ENCODE data around the gene CARHSP1. TPM values are rescaled to one million over a fixed set of nuclear protein-coding genes. Genes with fewer than 3 reads are reported as not detected.

The CARHSP1 gene
- total RNA-seq, 1 donor from 2014 or later, result 27.0 TPM

DNA sequence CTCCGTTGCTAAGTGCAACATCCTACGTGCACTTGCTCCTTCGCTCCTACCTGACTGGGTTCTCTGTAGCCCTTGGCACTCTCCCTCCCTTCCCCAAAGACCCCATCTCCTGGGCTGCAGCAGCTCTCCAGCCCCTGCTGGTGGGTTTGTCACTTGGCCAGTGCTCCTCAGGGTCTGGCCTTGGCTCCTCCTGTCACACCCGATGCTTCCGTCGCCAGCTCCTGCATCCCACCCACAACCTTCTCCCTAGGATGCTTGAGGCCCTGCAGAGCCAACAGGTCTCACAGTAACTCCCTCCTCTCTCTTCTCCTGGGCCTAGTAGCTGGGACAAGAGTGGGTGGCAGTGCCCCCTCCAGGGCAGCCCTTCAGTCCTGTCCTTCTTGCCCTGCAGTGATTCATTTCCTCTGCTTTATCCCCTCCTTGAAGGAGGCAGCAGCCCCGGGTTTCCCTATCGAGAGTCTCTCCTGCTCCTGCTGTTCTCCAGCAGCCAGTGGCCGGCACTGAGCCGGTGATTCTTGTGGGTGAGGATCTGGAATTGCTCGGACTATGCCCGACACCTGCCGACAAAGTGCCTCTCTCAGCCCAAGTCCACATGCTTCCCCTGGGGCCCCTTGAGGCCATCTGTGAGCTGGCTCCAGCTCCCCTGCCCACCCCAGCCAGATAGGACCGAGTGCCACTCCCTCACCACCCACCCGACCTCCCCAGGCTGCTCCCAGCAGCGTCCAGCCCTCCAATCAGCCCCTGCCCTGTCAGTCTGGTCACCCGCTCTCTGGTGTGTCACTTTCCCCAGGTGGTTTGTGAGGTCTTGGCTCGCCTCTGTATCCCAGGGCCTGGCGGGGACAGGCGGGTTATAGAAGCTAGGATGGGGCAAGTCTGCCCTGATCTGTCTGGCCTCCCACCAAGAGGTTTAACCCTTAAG is 17.1 kb upstream of the CARHSP1 start:
- POLR2A ChIA-PET, result interaction anchor here (0.6 kb wide), 1 partner anchor 130 kb away, joined by 4 read pairs; no protein-coding TSS in a partner anchor
- Mint-ChIP-seq H3K4me3 (no peak overlapping the region), H3K36me3 (ENCODE audit: low read depth) (peaks cover 15% of the 10 kb centered on the region), H3K4me1 (peaks cover 24% of the 10 kb centered on the region), H3K27ac (peak overlapping the region; percentile 19), H3K27me3 (peaks cover 10% of the 10 kb centered on the region), H3K9me3 (no peaks in the 10 kb centered on the region)
- CTCF ChIA-PET, result interaction anchor here (1.1 kb wide), 1 partner anchor 17 kb away, joined by 3 read pairs; the partner anchor contains the start of gene CARHSP1
- no peak for DNase-seq
- peak; percentile 22 for ATAC-seq (ENCODE audit: low read depth)
- intact Hi-C loops (cut with micrococcal nuclease), result no loop called here
- TF ChIP-seq, protein P1, sequence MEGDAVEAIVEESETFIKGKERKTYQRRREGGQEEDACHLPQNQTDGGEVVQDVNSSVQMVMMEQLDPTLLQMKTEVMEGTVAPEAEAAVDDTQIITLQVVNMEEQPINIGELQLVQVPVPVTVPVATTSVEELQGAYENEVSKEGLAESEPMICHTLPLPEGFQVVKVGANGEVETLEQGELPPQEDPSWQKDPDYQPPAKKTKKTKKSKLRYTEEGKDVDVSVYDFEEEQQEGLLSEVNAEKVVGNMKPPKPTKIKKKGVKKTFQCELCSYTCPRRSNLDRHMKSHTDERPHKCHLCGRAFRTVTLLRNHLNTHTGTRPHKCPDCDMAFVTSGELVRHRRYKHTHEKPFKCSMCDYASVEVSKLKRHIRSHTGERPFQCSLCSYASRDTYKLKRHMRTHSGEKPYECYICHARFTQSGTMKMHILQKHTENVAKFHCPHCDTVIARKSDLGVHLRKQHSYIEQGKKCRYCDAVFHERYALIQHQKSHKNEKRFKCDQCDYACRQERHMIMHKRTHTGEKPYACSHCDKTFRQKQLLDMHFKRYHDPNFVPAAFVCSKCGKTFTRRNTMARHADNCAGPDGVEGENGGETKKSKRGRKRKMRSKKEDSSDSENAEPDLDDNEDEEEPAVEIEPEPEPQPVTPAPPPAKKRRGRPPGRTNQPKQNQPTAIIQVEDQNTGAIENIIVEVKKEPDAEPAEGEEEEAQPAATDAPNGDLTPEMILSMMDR (IDR thresholded peaks at IDR 0.05), result no peak

DNA sequence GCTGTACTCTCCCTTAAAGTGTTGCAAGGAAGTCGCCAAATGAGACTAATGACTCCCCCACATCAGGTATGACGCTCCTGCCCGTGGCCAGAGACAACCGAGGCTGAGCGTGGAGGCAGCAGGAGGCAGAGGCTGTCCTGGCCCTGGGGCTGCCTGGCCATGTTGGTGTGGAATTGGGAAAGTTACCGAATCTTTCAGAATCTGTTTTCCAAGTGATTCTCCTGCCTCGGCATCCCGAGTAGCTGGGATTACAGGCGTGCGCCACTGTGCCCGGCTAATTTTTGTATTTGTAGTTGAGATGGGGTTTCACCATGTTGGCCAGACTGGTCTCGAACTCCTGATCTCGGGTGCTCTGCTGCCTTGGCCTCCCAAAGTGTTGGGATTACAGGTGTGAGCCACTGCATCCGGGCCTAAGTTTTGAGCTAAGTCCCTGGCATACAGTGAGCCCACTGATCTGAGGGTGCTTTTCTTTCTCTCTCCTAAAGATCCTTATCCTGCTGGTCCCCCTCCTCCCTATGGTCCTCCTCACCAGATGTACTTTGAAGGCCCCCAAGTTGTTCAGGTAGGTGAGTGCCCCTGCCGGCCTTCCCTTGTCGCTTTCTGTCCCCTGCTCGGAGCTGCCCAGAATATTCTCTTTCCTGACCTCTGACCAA is 14.0 kb upstream of the CARHSP1 start:
- intact Hi-C loops (cut with micrococcal nuclease), result no loop called here
- H3K36me3 Mint-ChIP-seq (ENCODE audit: low read depth), result peaks cover 5% of the 10 kb centered on the region
- H3K27ac Mint-ChIP-seq, result no peak overlapping the region
- peaks cover 10% of the 10 kb centered on the region for H3K27me3 Mint-ChIP-seq
- ATAC-seq (ENCODE audit: low read depth) (no peak), DNase-seq (no peak)
- H3K4me3 Mint-ChIP-seq, result no peak overlapping the region
- TF ChIP-seq, protein P1 (IDR thresholded peaks at IDR 0.05), result no peak
- H3K4me1 Mint-ChIP-seq, result peaks cover 15% of the 10 kb centered on the region
- H3K9me3 Mint-ChIP-seq, result no peaks in the 10 kb centered on the region
- POLR2A ChIA-PET, result no interaction called here
- CTCF ChIA-PET, result interaction anchor here (1.3 to 3.1 kb wide), 3 partner anchors 8 to 221 kb away, joined by 3 to 17 read pairs (median 8); no protein-coding TSS in a partner anchor

DNA sequence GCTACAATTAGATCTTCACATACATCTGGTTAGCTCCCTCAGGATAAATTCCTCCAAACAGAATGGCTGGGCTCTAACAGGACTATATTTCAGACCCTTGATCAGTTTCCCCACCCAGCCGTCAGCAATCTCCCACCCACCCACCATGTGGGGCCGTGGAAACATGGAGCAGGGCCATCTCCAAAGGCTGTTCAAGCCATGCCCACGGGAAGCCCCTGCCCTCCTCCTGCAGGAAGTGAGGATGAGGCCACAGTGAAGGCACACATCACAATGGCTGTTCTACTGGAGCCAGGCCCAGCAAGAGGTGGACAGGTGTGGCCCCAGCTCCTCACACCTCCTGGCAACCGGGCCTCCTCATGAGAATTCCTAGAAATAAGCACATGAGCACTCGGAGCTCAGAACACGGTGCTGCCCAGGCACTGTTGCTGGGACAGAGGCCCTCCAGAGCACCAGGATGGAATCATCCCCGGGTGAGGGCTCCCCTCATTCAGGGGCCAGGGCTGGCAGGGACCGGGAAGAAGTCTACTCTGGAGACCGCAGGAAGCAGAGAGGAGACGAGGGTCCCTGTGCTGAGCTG is 13.3 kb upstream of the CARHSP1 start, which contains the start of gene LITAFD:
TSS of gene LITAFD (plus strand) at position 311 of the 577 bp plus-strand sequence. CDS start 2,005 bp downstream, outside the sequence.
- no peaks in the 10 kb centered on the region for H3K9me3 Mint-ChIP-seq
- POLR2A ChIA-PET, result interaction anchor here (3.0 kb wide), 1 partner anchor 13 kb away, joined by 15 read pairs; the partner anchor contains the start of gene CARHSP1

DNA sequence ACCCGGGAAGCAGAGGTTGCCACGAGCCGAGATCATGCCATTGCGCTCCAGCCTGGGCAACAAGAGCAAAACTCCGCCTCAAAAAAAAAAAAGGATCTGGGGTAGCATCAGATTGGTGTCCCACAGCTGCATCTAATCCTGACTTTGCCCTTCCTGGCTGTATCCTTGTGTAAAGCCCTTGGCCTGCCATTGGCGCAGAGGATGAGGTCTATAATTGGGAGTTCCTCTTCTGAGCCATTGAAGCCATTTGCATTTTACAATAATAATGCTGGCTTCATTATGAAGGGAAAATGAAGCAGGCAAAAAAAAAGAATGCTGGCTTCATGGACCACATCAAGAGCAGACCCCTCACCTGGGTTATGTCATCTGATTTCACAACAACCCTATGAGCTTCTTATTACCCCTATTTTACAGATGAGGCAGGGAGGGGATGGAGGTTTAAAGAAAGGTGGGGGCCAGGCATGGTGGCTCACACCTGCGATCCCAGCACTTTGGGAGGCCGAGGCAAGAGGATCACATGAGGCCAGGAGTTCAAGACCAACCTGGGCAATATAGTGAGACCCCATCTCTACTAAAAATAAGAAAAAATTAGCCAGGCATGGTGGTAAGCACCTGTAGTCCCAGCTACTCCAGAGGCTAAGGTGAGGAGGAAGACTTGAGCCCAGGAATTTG is 12.2 kb upstream of the CARHSP1 start:
- H3K27ac Mint-ChIP-seq, result no peak overlapping the region
- no peak overlapping the region for H3K4me3 Mint-ChIP-seq
- peaks cover 10% of the 10 kb centered on the region for H3K4me1 Mint-ChIP-seq
- no peaks in the 10 kb centered on the region for H3K36me3 Mint-ChIP-seq (ENCODE audit: low read depth)
- intact Hi-C loops (cut with micrococcal nuclease), result loop anchor here (1.0 kb wide), 4 partner anchors 13 to 314 kb away; partner anchors contain the start of genes PMM2 and TMEM186
- ATAC-seq (ENCODE audit: low read depth) (no peak), DNase-seq (no peak)
- no peaks in the 10 kb centered on the region for H3K9me3 Mint-ChIP-seq
- ChIA-PET CTCF (interaction anchor here (0.6 to 3.9 kb wide), 24 partner anchors 9 to 314 kb away, joined by 3 to 36 read pairs (median 4); partner anchors contain the start of genes CARHSP1, PMM2 and TMEM186), POLR2A (interaction anchor here (0.6 to 3.0 kb wide), 4 partner anchors 10 to 249 kb away, joined by 3 to 15 read pairs (median 4); partner anchors contain the start of gene CARHSP1)
- H3K27me3 Mint-ChIP-seq, result peaks cover 10% of the 10 kb centered on the region
- TF ChIP-seq, protein P1 (IDR thresholded peaks at IDR 0.05), result no peak

More for the DNA sequence above, 13.3 kb upstream of the CARHSP1 start, which contains the start of gene LITAFD:
- TF ChIP-seq, protein P1 (IDR thresholded peaks at IDR 0.05), result no peak
- intact Hi-C loops (cut with micrococcal nuclease), result no loop called here
- no peak within 1 kb of the TSS for H3K27ac Mint-ChIP-seq
- H3K36me3 Mint-ChIP-seq (ENCODE audit: low read depth), result peaks cover under 1% of the 10 kb centered on the region
- H3K4me3 Mint-ChIP-seq, result no peak within 1 kb of the TSS
- CTCF ChIA-PET, result interaction anchor here (0.6 to 3.1 kb wide), 3 partner anchors 9 to 220 kb away, joined by 3 to 17 read pairs (median 8); no protein-coding TSS in a partner anchor
- DNase-seq (no peak), ATAC-seq (ENCODE audit: low read depth) (no peak)
- H3K4me1 Mint-ChIP-seq, result peaks cover 14% of the 10 kb centered on the region
- H3K27me3 Mint-ChIP-seq, result peaks cover 10% of the 10 kb centered on the region

All from activated B cell treated with CpG ODN at 0.5 μM for 24 hours (primary cell).